NCI-H1105 treated with DMSO at 0.1 percent for 48 hours (cell line): Measurements from ENCODE around the gene RASGRP2.
A peak's percentile ranks its signal among the peaks of the same experiment; 100 is the strongest.
"Not testable (repeated sequence)": the region's sequence is repeated elsewhere in the genome, so short reads cannot be mapped to it uniquely, and the experiment has no call there.

ENCODE experiments used
- DNase-seq: peaks from one replicate; lab custom pipeline; 2025; lab: John Stamatoyannopoulos, UW

The RASGRP2 gene

DNA sequence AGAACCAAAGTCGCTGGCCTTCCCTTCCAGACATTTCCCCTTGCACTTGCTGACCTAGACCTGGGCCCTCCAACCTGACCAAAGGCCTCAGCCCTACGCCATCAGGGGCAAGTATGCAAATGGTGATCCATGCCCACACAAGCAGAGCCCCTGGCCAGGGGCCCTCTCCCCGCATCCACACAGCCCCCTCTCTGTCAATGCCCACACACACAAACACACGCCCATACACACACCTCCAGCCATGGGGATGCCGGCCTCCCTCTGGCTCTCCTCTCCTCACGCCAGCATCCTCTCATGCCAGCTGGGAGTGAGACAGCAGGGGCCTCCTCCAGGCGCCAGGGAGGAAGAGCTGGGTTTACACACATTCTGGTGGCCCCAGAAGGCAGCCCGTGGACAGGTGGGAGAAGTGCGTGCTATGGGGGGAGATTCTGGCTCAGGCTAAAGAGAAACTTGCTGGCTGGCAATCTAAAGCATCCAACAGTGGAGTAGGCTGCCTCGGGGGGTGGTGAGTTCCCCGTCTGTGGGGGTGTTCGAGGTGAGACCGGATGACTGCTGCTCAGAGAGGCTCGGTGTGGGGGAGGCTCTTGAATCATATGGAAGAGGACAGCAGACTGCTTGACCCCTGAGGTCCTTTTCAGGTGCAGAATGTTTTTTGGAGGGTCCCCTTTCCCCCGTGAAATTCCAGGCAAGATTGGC, 25.7 kb downstream of the RASGRP2 start:
- DNase-seq: no peak

DNA sequence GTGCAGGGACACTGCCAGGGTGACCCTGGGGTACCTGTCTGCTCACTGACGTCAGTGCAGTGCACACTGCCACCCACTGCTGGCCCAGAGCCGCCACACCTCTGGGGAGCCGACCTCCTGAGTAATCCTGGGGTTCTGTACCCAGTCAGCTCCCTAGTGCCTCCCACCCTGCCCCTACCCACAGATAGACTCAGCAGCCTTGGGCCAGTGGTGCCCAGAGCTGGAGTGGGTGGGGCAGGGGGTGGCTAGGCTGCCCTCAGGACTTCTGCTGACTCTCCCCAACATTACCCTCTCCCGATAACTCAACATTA, 26.7 kb downstream of the RASGRP2 start:
- no peak for DNase-seq

DNA sequence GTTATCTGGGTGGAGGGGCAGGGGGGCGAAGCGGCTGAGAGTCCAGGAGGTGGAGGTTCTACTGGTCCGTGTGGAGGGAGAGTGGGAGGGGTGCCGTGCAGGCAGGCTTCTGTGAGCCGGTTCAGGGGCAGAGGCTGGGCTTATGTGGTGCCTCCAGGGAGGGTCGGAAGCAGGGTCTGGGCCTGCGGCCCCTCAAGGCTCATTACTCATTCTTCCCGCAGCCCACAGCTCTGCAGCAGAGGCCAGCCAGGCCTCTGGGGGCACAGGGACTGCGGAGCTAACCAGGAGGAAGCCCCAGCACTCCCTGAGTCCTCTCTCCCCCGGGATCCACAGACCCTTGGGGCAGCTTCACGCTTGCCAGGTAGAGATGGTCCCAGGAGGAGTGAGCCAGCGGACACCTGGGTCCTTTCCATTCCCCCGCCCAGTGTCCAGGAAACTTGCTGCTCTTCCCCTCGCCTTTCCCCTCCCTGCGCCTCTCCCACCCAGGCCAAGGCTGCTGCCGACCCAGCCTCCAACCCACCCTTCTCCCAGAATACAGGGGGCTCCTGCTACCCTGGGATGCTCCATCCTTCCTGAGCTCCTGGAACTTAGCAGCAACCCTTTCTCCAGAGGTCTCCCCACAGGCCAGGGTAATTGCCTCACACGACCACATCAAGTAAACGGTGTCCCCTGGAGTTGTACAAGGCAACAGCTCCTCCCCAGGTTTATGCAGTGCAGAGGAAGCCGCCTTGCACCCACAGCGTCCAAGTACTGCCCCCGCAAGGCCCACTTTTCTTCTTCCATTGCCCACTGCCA, 27.3 kb downstream of the RASGRP2 start:
- no peak for DNase-seq

DNA sequence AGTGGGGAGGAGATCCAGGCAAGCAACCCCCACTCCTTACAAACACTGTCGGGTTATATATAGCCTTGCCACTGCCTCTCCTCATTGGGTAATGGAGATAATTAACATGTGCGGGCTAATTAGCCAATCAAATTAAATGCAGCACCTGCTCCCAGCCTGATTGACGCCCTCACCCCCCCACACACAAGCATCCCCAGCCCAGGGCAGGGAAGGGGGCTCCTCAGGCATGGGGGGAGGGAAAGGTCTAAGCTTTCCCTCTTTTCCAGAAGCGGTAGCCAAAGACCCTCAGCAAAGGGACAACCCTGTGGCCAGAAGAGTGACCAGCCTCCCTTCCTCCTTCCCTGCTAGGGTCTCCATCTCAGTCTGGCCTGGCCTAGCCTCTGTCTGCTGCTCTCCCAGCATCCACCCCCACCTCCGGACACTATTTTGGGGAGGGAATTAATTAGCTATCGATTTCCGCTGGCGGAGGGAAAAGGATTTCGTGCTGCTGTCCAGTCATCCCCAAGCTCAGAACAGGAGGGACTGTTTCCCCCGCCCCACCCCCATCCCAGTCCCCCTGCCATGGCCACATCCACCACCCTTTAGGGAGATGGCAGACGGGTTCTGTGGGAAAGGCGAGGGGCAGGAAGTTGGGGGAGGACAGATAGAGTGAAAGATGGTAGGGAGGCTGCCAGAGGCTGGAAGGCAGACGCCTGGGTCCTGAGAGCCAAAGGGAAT, 28.0 kb downstream of the RASGRP2 start:
- no peak for DNase-seq

DNA sequence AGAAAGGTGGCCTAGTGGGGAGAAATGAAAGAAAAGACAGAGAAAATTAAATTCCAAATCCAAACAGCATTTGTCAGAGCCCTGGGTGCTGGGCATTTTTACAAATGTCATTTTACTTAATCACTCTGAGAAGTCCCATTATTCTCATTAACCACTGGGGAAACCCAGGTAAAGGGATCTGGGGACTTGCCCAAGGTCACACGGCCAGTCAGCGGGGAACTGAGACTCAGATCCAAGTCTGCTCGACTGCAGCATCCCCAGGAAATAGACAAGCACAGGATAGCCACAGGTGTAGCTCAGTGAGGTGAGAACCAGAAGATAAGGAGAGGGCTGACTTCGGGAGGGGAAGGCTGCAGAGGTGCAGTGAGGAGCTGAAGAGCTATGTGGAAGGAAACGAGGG, 28.8 kb downstream of the RASGRP2 start:
- DNase-seq: no peak

DNA sequence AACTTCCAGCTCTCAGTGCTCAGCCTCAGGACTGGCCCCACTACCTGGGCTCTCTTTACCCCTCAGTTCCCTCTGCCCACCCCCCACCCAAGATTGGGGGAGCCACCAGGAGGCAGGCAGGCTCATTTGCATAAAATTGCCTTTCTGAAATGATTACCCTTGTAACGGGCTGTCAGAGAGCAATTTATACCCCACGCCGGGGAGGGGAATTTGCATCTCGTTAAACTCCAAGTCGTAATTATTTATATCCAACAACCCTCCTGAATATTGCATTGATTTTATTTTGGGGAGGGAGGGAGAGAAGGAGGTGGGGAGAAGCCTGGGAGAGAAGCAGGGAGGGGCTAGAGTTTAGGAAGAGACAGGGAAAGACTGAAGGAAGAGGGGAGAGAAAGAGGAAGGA, 29.3 kb downstream of the RASGRP2 start:
- no peak for DNase-seq

DNA sequence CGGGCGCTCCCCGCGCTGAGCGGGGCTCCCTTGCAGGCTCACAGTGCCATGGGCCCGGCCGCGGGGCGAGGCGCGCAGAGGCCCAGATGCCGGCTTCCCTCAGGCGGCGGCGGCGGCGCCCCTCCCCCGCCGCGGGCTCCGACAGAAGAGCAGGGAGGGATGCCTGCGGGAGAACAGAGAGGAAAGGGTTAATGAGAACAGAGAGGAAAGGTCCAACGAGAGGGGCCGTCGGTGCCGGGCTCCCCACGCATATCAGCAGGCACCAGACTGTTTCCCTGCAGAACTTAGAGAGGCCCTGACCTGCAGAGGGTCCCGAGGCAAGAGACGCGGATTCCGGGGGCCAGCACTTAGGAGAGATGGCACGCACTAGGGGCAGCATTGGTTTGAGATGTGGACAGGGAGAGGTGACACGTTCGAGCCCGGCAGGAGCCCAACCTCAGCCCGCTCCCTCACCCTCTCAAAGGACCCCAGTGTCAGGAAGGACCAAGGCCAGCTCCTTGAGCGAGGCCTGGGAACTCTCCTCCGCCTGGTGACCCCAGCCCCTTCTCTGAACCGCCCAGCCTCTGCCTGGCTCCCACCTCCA, 30.1 kb downstream of the RASGRP2 start:
- peak; percentile 22 for DNase-seq

DNA sequence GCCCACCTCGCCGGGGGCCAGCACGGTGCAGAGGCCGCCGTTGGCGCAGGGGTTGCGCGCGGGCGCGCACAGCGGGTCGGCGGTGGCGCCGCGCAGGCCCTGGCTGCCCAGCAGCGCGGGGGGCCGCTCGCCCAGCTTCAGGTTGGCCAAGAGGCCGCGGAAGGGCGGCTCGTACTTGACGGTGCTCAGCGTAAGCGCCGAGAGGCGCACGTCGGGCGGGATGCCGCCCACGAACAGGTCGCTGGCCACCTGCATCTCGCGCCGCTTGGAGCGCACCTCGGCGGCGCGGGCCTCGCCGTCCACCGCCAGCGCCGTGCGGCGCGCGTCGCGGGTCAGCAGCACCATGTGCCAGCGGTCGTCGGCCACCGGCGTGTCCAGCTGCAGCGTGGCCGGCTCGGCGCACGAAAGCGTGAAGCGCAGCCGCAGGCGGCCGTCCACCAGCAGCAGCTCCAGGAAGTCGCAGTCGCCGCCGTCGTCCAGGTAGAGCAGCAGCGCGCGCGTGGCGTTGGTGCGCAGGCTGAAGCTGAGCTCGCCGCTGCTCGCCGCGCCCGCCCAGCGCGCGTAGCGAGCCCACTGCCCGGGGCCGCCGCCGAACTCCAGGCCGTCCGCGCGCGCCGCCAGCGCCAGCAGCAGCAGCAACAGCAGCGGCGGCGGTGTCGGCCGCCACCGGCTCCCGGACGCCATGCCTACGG, 30.8 kb downstream of the RASGRP2 start:
- peak; percentile 41 for DNase-seq

DNA sequence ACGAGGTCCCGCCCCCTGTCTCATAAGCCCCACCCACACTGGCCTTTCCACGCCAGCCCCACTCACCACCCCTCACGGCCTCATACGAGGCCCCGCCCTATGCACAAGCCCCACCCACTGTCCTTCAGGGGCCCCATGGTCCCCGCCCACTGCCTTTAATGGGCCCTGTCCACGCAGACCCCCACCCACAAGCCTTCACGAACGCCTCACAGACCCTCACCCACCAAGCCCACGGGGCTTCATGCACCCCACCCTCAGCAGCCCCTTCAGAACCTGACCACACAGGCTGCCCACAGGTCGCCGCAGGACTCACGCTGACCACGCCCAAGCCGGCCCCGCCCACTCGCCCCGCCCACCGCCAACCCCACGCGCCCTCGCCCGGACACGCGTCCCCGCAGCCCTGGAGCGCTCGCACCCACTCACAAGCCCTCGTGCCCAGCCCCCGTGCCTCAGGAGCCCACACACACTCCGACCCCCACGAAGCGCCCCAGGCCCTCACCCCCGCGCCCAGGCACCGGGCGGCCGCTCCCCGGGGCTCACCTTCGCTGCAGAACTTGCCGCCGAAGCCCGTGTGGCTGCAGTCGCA, 31.4 kb downstream of the RASGRP2 start:
- no peak for DNase-seq

DNA sequence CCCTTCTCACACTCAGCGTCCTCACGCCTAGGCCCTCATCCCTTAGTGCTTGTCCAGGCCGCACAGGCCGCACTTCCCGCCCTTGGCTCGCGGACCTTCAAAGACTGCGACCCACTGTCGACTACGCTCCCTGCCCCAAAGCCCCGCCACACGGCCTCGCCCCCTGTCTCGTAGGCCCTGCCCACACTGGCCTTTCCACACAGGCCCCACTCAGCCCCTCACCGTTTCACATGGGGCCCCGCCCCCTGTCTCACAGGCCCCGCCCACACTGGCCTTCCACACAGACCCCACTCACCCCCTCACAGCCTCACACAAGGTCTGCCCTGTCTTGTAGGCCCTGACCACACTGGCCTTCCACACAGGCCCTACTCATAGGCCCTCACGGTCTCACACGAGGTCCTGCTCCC, 32.0 kb downstream of the RASGRP2 start:
- DNase-seq: no peak

DNA sequence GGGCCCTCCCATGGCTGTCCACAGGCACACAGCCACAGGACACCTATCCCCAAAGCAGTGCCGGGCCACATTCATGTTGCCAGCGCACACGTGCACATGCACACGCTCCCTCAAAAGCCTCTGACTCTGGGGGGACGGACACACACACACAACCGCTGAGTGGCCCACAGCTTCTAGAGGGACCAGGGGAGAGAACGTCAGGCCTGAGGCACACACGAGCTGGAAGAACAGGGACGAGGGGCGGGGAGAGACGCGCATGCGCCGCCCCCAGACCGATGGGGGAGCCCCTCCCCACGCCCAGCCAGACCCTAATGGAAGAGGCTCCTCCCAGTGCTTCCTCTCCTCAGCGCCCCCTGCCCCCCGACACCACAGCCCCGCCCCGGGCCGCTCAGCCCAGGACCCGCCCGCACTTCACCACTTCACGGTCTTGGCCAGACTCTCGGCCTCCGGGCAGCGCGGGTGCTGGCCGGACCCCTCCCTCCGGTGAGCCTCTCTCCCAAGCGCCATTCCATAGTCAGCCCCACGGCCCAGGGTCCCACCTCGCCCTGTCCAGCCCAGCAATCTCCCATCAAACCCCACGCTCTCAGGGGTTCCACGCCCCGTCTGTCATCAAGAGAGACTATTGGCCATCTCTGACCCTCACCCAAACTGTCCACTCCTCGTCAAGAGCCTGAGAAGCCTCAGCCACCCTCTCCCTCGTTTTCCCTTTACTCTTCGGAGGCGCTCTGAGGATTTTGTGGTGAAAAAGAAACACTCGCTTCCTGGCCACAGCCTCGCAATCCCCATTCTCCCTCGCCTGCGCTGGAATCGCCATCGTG, 32.6 kb downstream of the RASGRP2 start:
- DNase-seq: no peak

DNA sequence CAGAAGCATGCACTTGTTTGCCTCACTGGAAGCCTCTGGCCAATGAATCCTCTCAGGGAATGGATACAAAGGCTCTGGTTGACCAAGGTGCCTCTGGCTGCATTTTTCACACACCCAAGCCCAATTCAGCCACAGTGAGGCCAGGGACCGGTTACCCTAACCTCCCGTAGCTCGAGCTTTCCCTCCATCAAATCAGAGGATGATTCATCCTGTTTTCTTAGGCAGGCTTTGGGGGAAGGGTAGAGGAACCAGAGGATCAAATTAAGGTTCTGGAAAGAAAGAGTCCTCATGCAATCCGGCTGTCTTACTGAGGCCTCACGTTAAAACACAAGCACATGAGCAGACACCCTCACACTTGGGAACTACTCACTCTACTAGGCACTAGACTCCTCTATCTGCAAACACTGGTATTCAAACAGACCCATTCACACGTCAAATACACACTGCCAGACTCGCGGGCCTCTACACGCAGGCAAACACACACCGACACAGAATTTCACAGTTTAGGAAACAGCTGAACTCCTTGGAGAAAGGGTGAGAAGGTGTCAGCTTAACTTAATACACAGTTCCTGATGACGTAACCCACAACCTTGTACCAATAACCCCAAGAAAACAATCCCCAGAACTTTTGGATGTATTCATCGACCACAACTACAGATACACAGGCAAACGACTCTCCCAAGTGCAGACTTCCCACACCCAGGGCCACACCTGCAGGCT, 33.4 kb downstream of the RASGRP2 start:
- DNase-seq: no peak

DNA sequence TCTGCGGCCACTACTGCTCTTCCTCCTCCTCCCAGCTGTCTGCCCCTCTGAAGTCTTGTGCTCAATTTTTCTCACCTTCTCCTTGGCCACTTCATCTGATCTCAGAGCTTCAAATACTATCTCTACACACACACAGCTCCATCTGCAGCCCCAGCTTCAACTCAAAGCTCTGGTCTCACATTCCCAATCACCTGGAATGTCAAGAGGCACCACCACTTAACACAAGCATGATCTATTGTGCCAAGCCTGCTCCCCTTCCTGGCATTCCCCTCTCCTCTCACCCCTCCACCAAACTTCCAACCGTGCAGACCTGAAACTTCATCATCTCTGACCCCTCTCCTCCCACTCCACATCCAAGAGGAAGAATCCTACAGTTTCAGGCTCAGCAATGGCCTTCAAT, 38.4 kb downstream of the RASGRP2 start:
- no peak for DNase-seq

DNA sequence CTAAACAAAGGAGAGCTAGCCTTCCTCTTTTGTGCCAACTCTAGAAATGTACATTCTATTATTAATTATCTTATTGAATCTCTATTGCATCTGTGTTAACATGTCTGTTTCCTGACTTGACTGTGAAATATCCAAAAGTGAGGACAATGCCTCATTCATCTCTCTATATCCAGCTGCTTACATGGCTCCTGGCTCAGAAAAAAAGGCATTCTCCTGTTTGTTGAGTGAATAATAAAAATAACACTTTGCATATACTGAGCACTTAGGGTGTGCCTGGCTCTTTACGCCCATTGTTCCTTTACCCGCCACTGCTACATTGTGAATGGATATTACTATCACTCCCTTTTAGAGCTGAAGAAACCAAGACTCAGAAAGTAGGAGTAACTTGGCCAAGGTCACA, 40.9 kb downstream of the RASGRP2 start:
- no peak for DNase-seq

DNA sequence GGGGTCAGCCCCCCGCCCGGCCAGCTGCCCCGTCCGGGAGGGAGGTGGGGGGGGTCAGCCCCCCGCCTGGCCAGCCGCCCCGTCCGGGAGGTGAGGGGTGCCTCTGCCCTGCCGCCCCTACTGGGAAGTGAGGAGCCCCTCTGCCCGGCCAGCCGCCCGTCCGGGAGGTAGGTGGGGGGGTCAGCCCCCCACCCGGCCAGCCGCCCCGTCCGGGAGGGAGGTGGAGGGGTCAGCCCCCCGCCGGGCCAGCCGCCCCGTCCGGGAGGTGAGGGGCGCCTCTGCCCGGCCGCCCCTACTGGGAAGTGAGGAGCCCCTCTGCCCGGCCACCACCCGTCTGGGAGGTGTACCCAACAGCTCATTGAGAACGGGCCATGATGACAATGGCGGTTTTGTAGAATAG, 42.0 kb downstream of the RASGRP2 start:
- not testable (repeated sequence) for DNase-seq

DNA sequence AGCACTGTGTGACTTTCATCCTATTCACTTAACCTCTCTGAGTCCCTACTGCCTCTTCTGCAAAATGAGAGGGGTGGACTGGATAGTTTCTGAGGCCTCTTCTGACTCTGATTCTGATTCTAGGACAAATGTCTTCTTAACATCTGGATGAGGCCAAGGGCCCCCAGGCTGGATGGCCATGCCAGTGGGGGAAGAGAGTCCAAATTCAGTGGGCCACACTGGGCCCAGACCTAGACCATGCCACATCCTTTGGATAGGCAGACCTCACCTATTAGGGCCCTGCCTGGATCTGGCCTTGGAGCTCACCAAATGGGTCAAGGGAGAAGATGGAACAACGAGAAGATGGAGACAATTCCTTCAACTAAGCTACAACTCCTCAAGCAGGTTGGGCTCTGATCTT, 45.5 kb downstream of the RASGRP2 start:
- DNase-seq: no peak

DNA sequence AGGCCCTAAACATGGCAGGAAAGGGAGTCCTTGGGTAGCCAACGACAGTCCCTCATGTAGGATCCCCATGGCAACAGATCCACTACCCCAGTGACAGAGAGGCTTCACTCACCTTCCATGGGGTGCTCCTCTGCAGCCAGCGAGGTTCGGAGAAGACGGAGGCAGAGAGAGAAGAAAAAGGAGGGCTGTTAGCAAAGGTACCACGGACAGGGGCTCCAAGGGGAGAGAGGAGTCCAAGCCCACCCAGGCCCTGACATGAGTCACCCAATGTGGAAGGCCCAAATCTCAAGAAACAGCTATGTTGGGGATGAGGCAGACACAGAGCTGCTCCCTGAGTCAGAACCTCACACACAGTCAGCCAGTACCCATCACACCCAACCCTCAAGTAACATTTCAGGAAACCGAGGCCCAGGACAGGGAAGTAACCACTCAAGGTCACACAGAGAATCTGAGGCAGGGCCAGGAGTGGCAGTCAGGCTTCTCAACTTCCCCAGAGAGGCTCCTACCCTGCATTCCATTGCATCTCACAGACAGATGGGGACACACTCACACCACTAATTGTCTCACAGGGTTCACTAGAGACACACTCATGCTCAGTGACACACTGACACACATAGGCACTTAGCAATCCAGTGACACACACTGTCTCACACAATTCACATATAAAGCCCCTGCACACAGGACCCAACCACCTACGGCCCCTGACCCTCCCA, 46.1 kb downstream of the RASGRP2 start:
- no peak for DNase-seq

DNA sequence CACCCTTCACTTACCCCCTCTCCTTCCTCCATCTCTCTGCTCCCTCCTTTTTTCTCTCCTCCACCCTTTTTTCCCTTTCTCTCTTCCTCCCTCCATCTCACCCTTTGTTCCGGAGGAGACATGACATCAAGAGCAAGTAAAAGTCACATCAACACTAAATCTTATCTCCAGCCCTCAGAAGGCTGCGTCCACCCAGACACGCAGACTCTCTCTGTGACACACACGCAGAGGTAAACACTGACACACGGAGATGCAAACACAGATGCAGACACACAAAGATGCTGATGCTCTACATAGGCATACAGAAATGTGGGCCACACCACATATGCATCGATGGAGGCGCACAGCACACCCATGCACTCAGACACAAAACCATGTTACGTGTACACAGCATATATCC, 47.9 kb downstream of the RASGRP2 start:
- DNase-seq: no peak

DNA sequence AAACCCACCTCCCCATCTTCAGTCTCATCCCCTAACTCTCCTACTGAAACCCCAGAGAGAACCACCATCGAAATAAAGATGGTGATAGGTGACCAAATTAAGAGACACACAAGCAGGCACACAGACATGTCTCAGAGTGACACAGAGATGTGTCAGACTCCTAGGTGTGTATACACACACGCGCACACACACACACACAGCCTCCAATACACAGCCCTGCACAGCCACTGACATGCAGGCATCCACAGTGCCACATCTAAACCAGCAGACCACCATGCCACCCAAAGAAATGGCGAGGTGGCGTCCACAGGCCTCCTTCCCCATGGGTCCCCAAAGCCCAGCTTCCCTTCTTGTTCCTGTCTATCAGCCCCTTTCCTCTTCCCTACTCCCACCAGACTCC, 48.4 kb downstream of the RASGRP2 start:
- no peak for DNase-seq
